GM10266 (cell line): Measurements from ENCODE around the gene SPATS2.
A peak's percentile ranks its signal among the peaks of the same experiment; 100 is the strongest.

Source experiments
- DNase-seq: peaks from one replicate; pipeline ENCODE4 v3.0.0; 2012; ENCODE audit errors: extremely low spot score
- TF ChIP-seq, protein P1 (sequence below): IDR thresholded peaks from 2 replicates; pipeline ENCODE4 v1.5.1; 2012; ENCODE audit warnings: mild to moderate bottlenecking, low read depth; ENCODE audit not compliant: control insufficient read depth, insufficient read depth; ENCODE audit errors: missing control alignments

The SPATS2 gene

DNA sequence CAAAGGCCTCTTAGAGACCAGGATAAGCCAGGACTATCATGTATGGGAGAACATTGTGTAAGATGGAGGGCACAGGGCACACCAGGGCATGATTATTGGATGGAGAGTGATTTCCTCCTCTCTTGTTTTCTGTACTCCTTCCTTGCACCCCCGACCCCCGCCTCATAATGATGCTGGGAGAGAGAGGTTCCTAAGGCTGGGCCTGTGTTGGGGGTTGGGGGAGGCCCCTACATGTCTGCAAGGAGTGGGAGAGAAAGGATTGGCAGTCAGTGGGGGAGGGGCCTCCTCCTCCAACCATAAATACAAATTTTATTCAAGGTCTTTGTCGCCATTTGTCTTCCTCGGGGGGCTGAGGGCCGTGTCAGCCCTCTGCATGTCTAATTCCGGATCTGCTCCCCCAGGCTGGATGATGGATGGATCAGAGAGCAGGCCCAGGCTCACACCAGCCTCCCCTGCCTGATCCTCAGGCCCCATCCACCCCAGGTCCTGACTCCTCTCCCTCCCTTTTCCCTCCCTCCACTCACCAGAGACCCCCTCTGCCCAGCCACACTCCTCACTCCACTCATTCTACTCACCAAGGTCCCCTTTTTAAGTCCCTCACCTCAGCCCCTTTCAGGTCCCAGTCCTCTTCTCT is 28.3 kb upstream of the SPATS2 start:
- TF ChIP-seq, protein P1, sequence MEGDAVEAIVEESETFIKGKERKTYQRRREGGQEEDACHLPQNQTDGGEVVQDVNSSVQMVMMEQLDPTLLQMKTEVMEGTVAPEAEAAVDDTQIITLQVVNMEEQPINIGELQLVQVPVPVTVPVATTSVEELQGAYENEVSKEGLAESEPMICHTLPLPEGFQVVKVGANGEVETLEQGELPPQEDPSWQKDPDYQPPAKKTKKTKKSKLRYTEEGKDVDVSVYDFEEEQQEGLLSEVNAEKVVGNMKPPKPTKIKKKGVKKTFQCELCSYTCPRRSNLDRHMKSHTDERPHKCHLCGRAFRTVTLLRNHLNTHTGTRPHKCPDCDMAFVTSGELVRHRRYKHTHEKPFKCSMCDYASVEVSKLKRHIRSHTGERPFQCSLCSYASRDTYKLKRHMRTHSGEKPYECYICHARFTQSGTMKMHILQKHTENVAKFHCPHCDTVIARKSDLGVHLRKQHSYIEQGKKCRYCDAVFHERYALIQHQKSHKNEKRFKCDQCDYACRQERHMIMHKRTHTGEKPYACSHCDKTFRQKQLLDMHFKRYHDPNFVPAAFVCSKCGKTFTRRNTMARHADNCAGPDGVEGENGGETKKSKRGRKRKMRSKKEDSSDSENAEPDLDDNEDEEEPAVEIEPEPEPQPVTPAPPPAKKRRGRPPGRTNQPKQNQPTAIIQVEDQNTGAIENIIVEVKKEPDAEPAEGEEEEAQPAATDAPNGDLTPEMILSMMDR: no peak
- no peak for DNase-seq

DNA sequence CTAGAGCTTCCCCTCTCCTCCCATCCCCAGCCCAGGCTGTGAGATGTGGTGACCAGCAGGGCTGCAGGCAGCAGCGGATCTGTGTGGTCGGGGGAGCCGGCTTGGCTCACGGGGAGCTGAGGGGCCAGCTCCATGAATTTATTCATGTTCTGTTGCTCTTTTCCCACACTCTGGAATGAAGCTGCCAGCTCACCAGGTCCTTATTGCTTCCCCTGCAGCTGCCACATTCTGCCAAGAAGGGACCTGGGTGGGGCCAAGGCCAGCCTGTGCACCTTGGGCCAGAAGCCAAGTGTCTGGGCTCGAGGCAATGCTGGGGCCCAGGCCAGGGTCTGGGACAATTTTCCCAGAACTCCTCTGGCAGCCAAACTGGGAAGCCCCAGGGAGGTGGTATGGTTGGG is 27.8 kb upstream of the SPATS2 start:
- TF ChIP-seq, protein P1: no peak
- no peak for DNase-seq

DNA sequence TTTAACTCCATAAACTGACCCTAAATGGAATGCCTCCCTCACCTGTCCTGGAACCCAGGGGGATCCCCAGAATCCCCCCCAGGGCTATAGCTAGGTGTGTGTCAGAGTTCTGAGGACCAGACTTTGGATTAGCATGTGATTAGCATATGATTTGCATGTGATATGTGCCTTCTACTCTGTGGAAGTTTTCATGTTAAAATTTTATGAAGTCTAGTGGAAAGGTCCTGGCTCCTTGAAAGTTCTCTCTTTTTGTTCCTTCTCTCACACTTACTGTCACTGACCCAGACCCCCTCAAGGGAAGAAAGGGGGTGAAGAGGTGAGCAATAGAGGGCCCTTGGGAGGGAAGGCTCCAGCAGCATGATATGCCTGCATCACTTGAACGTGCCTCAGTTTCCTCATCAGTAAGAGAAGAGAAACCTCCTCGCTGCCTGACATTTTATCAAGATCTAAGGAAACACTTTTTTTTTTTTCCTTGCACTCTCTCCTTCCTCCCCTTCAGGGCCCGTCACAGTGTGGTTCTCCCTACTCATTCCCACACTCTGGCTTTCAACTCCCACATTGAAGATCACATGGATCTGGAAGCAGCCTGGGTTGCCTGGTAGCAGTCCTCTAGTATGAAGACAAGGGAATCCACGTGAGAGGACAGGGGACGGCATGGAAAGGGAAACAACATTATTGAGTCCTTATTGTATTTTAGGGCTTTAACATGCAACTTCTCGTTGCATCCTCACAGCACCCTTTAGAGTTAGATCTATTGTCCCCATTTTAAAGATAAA is 27.0 kb upstream of the SPATS2 start:
- DNase-seq: no peak
- TF ChIP-seq, protein P1: no peak

DNA sequence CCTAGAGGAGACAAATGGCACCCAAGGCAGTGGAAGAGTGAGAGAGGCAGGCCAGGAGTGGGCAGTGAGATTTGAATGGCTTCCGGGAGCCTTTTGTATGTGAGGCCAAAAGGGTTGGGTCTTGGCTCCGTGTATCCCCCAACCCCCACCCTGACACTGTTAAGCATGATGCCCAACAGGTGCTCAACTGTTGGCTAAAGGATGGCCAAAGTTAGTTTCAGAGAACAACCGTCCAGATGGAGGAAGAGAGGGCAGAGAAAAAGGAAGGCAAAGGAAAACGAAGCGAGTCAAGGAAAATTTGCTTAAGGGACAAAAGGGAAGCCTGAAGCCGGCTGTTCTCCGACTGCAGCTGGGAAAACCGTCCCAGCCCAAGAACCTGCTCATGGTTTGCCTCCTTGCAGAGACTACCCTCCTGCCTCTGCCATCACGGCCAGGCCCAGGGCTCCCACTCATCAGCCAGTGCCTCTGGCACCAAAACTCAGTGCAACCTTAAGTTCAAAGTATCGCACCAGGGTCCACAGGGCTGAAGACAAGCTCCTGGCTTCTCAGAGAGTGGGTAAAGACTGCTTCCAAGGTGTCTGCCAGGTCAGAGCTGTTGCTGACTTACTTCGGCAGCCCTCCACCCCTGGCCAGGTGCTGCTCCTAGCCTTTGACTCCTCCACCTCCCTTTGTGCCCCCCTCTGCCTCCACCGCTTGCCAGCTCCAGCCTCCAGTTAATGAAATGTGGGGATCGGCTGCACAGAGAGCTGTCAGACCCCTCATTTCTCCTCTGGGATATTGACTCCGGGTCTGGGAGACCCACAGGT is 26.1 kb upstream of the SPATS2 start:
- TF ChIP-seq, protein P1: no peak
- no peak for DNase-seq

DNA sequence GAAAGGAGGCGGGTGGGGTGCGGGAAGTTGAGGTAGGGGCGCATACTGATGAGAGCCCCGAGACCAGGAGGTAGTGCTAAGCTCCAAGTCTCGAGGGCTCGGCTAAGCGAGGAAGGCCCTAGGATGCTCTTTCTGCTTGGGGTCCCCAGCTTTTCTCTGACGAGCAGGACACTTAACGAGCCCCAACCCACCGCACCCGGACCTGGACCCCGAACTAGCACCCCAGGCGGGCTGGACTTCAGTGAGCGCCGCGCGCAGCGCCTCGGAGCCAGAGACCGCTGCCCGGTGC is 25.5 kb upstream of the SPATS2 start:
- TF ChIP-seq, protein P1: no peak
- DNase-seq: no peak

DNA sequence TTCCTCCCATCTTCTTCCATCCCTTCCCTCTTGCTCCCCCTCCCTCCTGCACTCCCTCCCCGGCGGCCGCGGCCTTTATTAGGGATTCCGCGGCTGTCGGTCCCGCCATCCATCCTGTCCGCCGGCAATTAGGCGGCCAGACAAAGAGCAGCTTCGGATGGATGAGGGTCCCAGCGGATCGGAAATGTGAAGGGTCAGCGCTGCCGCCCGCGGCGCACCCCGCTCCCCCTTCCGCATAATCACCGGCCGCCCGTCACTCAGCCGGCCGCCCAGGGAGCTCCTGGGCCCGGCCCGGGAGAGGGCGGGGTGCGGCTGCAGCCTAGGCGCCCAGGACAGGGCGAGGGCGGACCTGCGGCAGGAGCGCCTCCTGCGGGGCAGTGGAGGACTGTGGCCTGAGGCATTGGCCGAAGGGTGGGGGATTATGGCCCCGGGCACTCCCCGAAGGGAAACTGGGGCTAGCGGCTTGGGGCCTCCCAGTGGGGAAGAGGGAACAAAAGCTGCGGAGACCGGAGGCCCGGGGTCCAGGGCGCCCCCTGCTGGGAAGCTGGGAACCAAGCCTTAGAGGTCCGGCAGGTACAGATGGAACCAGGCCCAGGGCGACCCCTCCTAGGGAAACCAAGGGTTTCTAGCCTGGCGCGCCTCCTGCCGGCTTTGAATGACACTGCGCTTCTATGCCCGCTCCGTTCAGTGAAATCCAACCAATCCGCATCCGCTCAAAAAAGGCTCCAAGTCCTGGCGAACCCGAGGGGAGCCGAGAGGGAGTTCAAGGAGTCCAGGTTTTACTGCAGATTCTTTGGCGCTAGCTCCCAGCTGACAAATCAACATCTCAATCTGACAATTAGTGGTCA is 25.0 kb upstream of the SPATS2 start:
- peak; percentile 92 for DNase-seq

More for the DNA sequence above, 25.0 kb upstream of the SPATS2 start:
- TF ChIP-seq, protein P1: peak; percentile 69
